K562 (cell line): Measurements from ENCODE around the gene DOCK7. TPM values are rescaled to one million over a fixed set of nuclear protein-coding genes. Genes with fewer than 3 reads are reported as not detected.

Experiments used
- ATAC-seq: fragments of 200-7000 bp; cut with Tn5 transposase; 3 replicates; pipeline ENCODE4 v1.9.1; 2020; ENCODE audit warnings: moderate library complexity
- BruUV-seq: library from RNA; stranded (reverse); fragments of 400-500 nt; replicated peaks from 2 replicates; lab custom pipeline; 2021; lab: Mats Ljungman, UMichigan
- CTCF ChIA-PET: fragments of 300-600 bp; formaldehyde crosslinking; extraction: SDS; loops from one replicate; lab custom pipeline; 2021; ENCODE audit warnings: low intra/inter-chr PET ratio; lab: Yijun Ruan, JAX
- POLR2A ChIA-PET: fragments of 300-600, 350-650 bp; sonication (Branson Sonifier 250); formaldehyde crosslinking; extraction: SDS; loops from one replicate; lab custom pipeline; 2021; ENCODE audit warnings: antibody characterized with exemption, inconsistent platforms; lab: Yijun Ruan, JAX
- DNase-seq, 4 experiments: peaks; one replicate each; pipeline versions ENCODE4 v3.0.0 to v3.0.0-alpha.2; 2011 to 2018; ENCODE audit warnings: low spot score in 3 of 4, mixed read lengths in 3 of 4; ENCODE audit errors: extremely low read depth in 1 of 4
- FAIRE-seq: peaks from 2 replicates; lab custom pipeline; 2011; peaks lifted over from hg19 to GRCh38; lab: Jason Lieb, UNC
- H2AFZ ChIP-seq: 2 replicates; pipeline ENCODE4 v1.6.0; 2011; ENCODE audit warnings: low read depth, low read length, control low read depth, inconsistent platforms
- H3K27ac ChIP-seq: fragments of 200-600 bp; 3 replicates; pipeline ENCODE4 v1.8.0; 2011; ENCODE audit warnings: low read depth, mild to moderate bottlenecking, control low read depth, inconsistent platforms, low read length, moderate library complexity, mixed read lengths; ENCODE audit errors: extremely low read depth
- H3K27me3 ChIP-seq, 2 experiments: fragments of 300-600 bp in 1 of 2; 2 replicates in 1 of 2; 3 replicates in 1 of 2; pipeline versions ENCODE4 v1.6.0 to v1.8.0; 2011; ENCODE audit warnings: inconsistent platforms in 2 of 2, low read length in 2 of 2, mild to moderate bottlenecking in 1 of 2, mixed read lengths in 1 of 2, moderate library complexity in 1 of 2; ENCODE audit not compliant: control insufficient read depth in 2 of 2, insufficient read depth in 2 of 2
- H3K36me3 ChIP-seq: fragments of 300-600 bp; 3 replicates; pipeline ENCODE4 v1.8.0; 2011; ENCODE audit warnings: mild to moderate bottlenecking, low read length, inconsistent platforms; ENCODE audit not compliant: control insufficient read depth, insufficient read depth
- H3K4me1 ChIP-seq, 2 experiments: fragments of 200-600 bp in 1 of 2; replicated peaks in 1 of 2; 2 replicates in 1 of 2; 3 replicates in 1 of 2; pipeline versions ENCODE4 v1.5.1 to v1.8.0; 2011; ENCODE audit warnings: inconsistent platforms in 2 of 2, low read length in 2 of 2, mild to moderate bottlenecking in 1 of 2, mixed read lengths in 1 of 2, moderate library complexity in 1 of 2; ENCODE audit not compliant: control insufficient read depth in 2 of 2, insufficient read depth in 2 of 2
- H3K4me2 ChIP-seq: 2 replicates; pipeline ENCODE4 v1.6.1; 2011; ENCODE audit warnings: low read length, control low read depth, inconsistent platforms, mixed read lengths; ENCODE audit not compliant: insufficient read depth
- H3K4me3 ChIP-seq: fragments of 200-600 bp; sonication (generic), shearing (Covaris generic); 2 replicates; pipeline ENCODE4 v1.5.1; 2016; ENCODE audit warnings: control low read depth, inconsistent platforms
- H3K79me2 ChIP-seq: fragments of 200-600 bp; 3 replicates; pipeline ENCODE4 v1.8.0; 2011; ENCODE audit warnings: low read length, inconsistent platforms; ENCODE audit not compliant: control insufficient read depth, insufficient read depth
- H3K9ac ChIP-seq, 2 experiments: 2 replicates each; pipeline versions ENCODE4 v1.6.0 to v1.6.1; 2011; ENCODE audit warnings: low read depth in 2 of 2, low read length in 2 of 2, control low read depth in 1 of 2, inconsistent platforms in 1 of 2, mild to moderate bottlenecking in 1 of 2, mixed read lengths in 1 of 2; ENCODE audit not compliant: insufficient read depth in 1 of 2
- H3K9me1 ChIP-seq: one replicate; pipeline ENCODE4 v1.6.0; 2011; ENCODE audit warnings: inconsistent platforms, mild to moderate bottlenecking, low read length, moderate library complexity; ENCODE audit not compliant: control insufficient read depth, insufficient read depth
- H3K9me3 ChIP-seq: replicated peaks from 2 replicates; pipeline ENCODE4 v1.5.1; 2011; ENCODE audit warnings: low read depth, low read length, inconsistent platforms; ENCODE audit not compliant: control insufficient read depth, insufficient read depth
- H4K20me1 ChIP-seq: replicated peaks from 2 replicates; pipeline ENCODE4 v1.6.1; 2011; ENCODE audit warnings: low read length, inconsistent platforms, mixed read lengths; ENCODE audit not compliant: control insufficient read depth, insufficient read depth
- BCOR ChIP-seq: fragments of 450-650 bp; IDR thresholded peaks from 2 replicates; pipeline ENCODE4 v1.6.1; 2016
- CHD4 ChIP-seq: fragments of 200-600 bp; sonication (generic); IDR thresholded peaks from 3 replicates; pipeline ENCODE4 v1.6.1; 2012; ENCODE audit warnings: low read depth, mild to moderate bottlenecking, mixed read lengths, low read length, inconsistent platforms; ENCODE audit not compliant: insufficient read depth, insufficient replicate concordance, poor library complexity, severe bottlenecking
- E2F4 ChIP-seq: sonication (generic); formaldehyde crosslinking; IDR thresholded peaks from 2 replicates; pipeline ENCODE4 v1.8.0; 2022; ENCODE audit warnings: mild to moderate bottlenecking, low read depth, missing genetic modification reagents
- ESRRB ChIP-seq: fragments of 250-450 bp; sonication (Bioruptor Pico); IDR thresholded peaks from 2 replicates; pipeline ENCODE4 v1.5.0; 2020; ENCODE audit warnings: mild to moderate bottlenecking, moderate library complexity, borderline replicate concordance
- HMGXB4 ChIP-seq: sonication (generic); formaldehyde crosslinking; IDR thresholded peaks from 2 replicates; pipeline ENCODE4 v1.8.1; 2023; ENCODE audit warnings: mild to moderate bottlenecking, missing genetic modification reagents
- HNRNPLL ChIP-seq: fragments of 200-400 bp; formaldehyde crosslinking; IDR thresholded peaks from 2 replicates; pipeline ENCODE4 v1.6.1; 2017; ENCODE audit warnings: low read length, low read depth, mild to moderate bottlenecking; ENCODE audit not compliant: poor library complexity, severe bottlenecking
- HNRNPUL1 ChIP-seq: fragments of 200-400 bp; formaldehyde crosslinking; IDR thresholded peaks from 2 replicates; pipeline ENCODE4 v1.6.1; 2017; ENCODE audit warnings: low read length
- JUN ChIP-seq, 2 experiments: sonication (generic) in 1 of 2; formaldehyde crosslinking in 1 of 2; IDR thresholded peaks; 2 replicates each; pipeline versions ENCODE4 v1.6.1 to v1.8.0; 2012 to 2022; ENCODE audit warnings: borderline replicate concordance in 2 of 2, mild to moderate bottlenecking in 2 of 2, improper control_type of control experiment in 1 of 2, low read depth in 1 of 2, low read length in 1 of 2, missing genetic modification reagents in 1 of 2
- MAFK ChIP-seq: IDR thresholded peaks from 2 replicates; pipeline ENCODE4 v1.6.1; 2011; ENCODE audit warnings: low read length, improper control_type of control experiment
- NCOA6 ChIP-seq: fragments of 450-650 bp; IDR thresholded peaks from 2 replicates; pipeline ENCODE4 v1.6.1; 2017; ENCODE audit warnings: mild to moderate bottlenecking
- NFRKB ChIP-seq: fragments of 450-650 bp; IDR thresholded peaks from 2 replicates; pipeline ENCODE4 v1.6.1; 2016; ENCODE audit warnings: low read depth
- PHF21A ChIP-seq: fragments of 450-650 bp; IDR thresholded peaks from 2 replicates; pipeline ENCODE4 v1.6.1; 2017; ENCODE audit warnings: low read depth, borderline replicate concordance
- PTRF ChIP-seq: fragments of 450-650 bp; IDR thresholded peaks from 2 replicates; pipeline ENCODE4 v1.6.1; 2016; ENCODE audit warnings: mild to moderate bottlenecking, missing genetic modification characterization, missing compliant biosample characterization
- SMARCA5 ChIP-seq: fragments of 450-650 bp; IDR thresholded peaks from 2 replicates; pipeline ENCODE4 v1.6.1; 2016
- SMARCE1 ChIP-seq: fragments of 450-650 bp; IDR thresholded peaks from 2 replicates; pipeline ENCODE4 v1.7.1; 2016; ENCODE audit warnings: mild to moderate bottlenecking
- SP1 ChIP-seq: sonication (generic); formaldehyde crosslinking; IDR thresholded peaks from 2 replicates; pipeline ENCODE4 v1.8.1; 2022; ENCODE audit warnings: mild to moderate bottlenecking, missing genetic modification reagents
- ZFP36 ChIP-seq: fragments of 150-350 bp; IDR thresholded peaks from 2 replicates; pipeline ENCODE4 v1.6.1; 2018; ENCODE audit warnings: low read length, low read depth; ENCODE audit not compliant: partially characterized antibody
- ZKSCAN1 ChIP-seq: fragments of 150-350 bp; IDR thresholded peaks from 2 replicates; pipeline ENCODE4 v1.6.1; 2016; ENCODE audit warnings: low read depth, low read length
- ZNF224 ChIP-seq: sonication (generic); formaldehyde crosslinking; IDR thresholded peaks from 2 replicates; pipeline ENCODE4 v1.8.0; 2022; ENCODE audit warnings: mild to moderate bottlenecking, missing genetic modification reagents
- ZNF316 ChIP-seq: fragments of 450-650 bp; IDR thresholded peaks from 2 replicates; pipeline ENCODE4 v1.6.1; 2016
- ZNF740 ChIP-seq, 3 experiments: fragments of 200-800 bp in 1 of 3; sonication (Bioruptor generic) in 1 of 3; sonication (generic) in 1 of 3; formaldehyde crosslinking in 1 of 3; IDR thresholded peaks; 2 replicates each; pipeline versions ENCODE4 v1.6.1 to v1.8.0; 2016 to 2022; ENCODE audit warnings: mild to moderate bottlenecking in 2 of 3, missing compliant biosample characterization in 2 of 3, missing genetic modification characterization in 2 of 3, missing genetic modification reagents in 1 of 3
- ZSCAN29 ChIP-seq: fragments of 450-650 bp; IDR thresholded peaks from 2 replicates; pipeline ENCODE4 v1.6.1; 2017
- WGBS: fragments of 100-300 bp; shearing (Covaris generic); methylation state at CpG from one replicate; pipeline ENCODE4 v1.1.6; 2016; ENCODE audit warnings: low coverage, mixed read lengths; ENCODE audit not compliant: insufficient coverage; ENCODE audit errors: missing lambda C conversion rate; 5-methylcytosine and 5-hydroxymethylcytosine counted together
- in situ Hi-C: fragments of 300-500 bp; cut with MboI; formaldehyde crosslinking; loops from 4 replicates; pipeline ENCODE4 v1.15.0; 2018; ENCODE audit warnings: inconsistent platforms, mixed read lengths
- intact Hi-C: fragments of 100-400 bp; cut with micrococcal nuclease; formaldehyde crosslinking; loops from 2 replicates; pipeline ENCODE4 v1.14.2; 2022
- polyA plus RNA-seq, 8 experiments: library from polyadenylated mRNA; depleted of rRNA in 4 of 8; stranded (reverse) in 5 of 8; unstranded in 3 of 8; fragments of >200 nt; fragmentation: Nextera tagmentation in 2 of 8; fragmentation: Illumina TruSeq in 1 of 8; extraction: Ambion mirVana in 2 of 8; extraction: Trizol in 1 of 8; gene quantifications; 2 replicates each; pipeline versions ENCODE4 v1.2.1 to v1.2.3, GENCODE V29; 2011 to 2014; ENCODE audit warnings: inconsistent platforms in 1 of 8, missing spikeins in 1 of 8
- total RNA-seq, 7 experiments: library from RNA; depleted of rRNA in 6 of 7; stranded (reverse); fragments of >200 nt in 6 of 7; fragmentation: Illumina TruSeq in 2 of 7; extraction: Trizol in 2 of 7; gene quantifications; 2 replicates each; pipeline versions ENCODE4 v1.2.1 to v1.2.3, GENCODE V29; 2011 to 2021; ENCODE audit warnings: low replicate concordance in 1 of 7

Gene DOCK7
- total and polyA plus RNA-seq, 9 of the 15 experiments (the other 6 are each of a cell fraction or from before 2014, with no cell fraction given), result 4.9 to 35.1 (median 12.6) TPM

GRCh38 chr1:62541048-62541447 lies 147.1 kb downstream of the DOCK7 start:
- no peaks in the 10 kb centered on the region for H3K9me3 ChIP-seq
- FAIRE-seq (no peak), DNase-seq (no peak), ATAC-seq (no peak)
- CTCF ChIA-PET, result no interaction called here
- H3K9ac ChIP-seq, result no peak overlapping the region
- no peak overlapping the region for H3K27ac ChIP-seq
- intact Hi-C loops, result no loop called here
- no peaks in the 10 kb centered on the region for H3K27me3 ChIP-seq
- no peaks in the 10 kb centered on the region for H3K79me2 ChIP-seq
- no peak overlapping the region for H3K4me3 ChIP-seq
- no peak overlapping the region for H3K4me2 ChIP-seq
- H3K4me1 ChIP-seq, result peaks cover 0 to 8% of the 10 kb centered on the region in 2 experiments; a peak in 2 of 5 replicates
- no peaks in the 10 kb centered on the region for H3K9me1 ChIP-seq
- in situ Hi-C loops, result no loop called here
- 95% methylated on average over 2 of the region's 2 CpGs for WGBS
- no peaks in the 10 kb centered on the region for H3K36me3 ChIP-seq
- no peak overlapping the region for H2AFZ ChIP-seq
- POLR2A ChIA-PET, result no interaction called here
- no TSS peak for BruUV-seq
- no peaks in the 10 kb centered on the region for H4K20me1 ChIP-seq
- TF ChIP-seq ZNF316, result no peak
- no peak for TF ChIP-seq MAFK
- TF ChIP-seq HMGXB4, result no peak
- TF ChIP-seq ZFP36, result peak; percentile 59
- peak; percentile 59; the same call in 1 of the 2 replicates for TF ChIP-seq BCOR
- TF ChIP-seq ZNF224 (CRISPR knock-in tag), result no peak
- TF ChIP-seq ZSCAN29, result no peak
- no peak for TF ChIP-seq SMARCE1
- TF ChIP-seq HNRNPLL, result no peak
- TF ChIP-seq NCOA6, result no peak
- TF ChIP-seq ZKSCAN1, result no peak
- TF ChIP-seq CHD4, result no peak
- TF ChIP-seq NFRKB, result no peak
- TF ChIP-seq ESRRB (CRISPR knock-in tag), result no peak
- no peak for TF ChIP-seq SMARCA5
- TF ChIP-seq SP1 (CRISPR knock-in tag), result no peak
- no peak for TF ChIP-seq ZNF740 (CRISPR knock-in tag; IDR thresholded peaks at IDR 0.05)
- no peak for TF ChIP-seq ZNF740 (tag; IDR thresholded peaks at IDR 0.05)
- TF ChIP-seq HNRNPUL1, result no peak
- no peak for TF ChIP-seq PTRF (tag)
- TF ChIP-seq PHF21A, result no peak
- TF ChIP-seq JUN (IDR thresholded peaks at IDR 0.05; ENCODE audit: borderline replicate concordance, low read depth, low read length), result no peak
- no peak for TF ChIP-seq JUN (CRISPR knock-in tag; IDR thresholded peaks at IDR 0.05; ENCODE audit: borderline replicate concordance)
- TF ChIP-seq E2F4 (CRISPR knock-in tag), result no peak
